Fibroblast of mammary gland (primary cell): ENCODE measurements around the gene SRBD1.

Experiments used
- DNase-seq: peaks from one replicate; pipeline ENCODE4 v3.0.0-alpha.2; 2010; ENCODE audit warnings: low read depth
- H3K4me3 ChIP-seq: 2 replicates; pipeline ENCODE4 v1.5.1; 2011; ENCODE audit warnings: low read depth, mild to moderate bottlenecking, low read length, moderate library complexity; ENCODE audit not compliant: control insufficient read depth
- TF ChIP-seq, protein P1 (sequence below): conservative IDR thresholded peaks from 2 replicates; pipeline ENCODE4 v1.5.1; 2011; ENCODE audit warnings: low read depth, low read length, inconsistent platforms; ENCODE audit not compliant: control insufficient read depth, insufficient read depth

The SRBD1 gene

GRCh38 chr2:45541450-45541849 is 69.6 kb downstream of the SRBD1 start:
- no peak overlapping the region for H3K4me3 ChIP-seq
- TF ChIP-seq, protein P1, sequence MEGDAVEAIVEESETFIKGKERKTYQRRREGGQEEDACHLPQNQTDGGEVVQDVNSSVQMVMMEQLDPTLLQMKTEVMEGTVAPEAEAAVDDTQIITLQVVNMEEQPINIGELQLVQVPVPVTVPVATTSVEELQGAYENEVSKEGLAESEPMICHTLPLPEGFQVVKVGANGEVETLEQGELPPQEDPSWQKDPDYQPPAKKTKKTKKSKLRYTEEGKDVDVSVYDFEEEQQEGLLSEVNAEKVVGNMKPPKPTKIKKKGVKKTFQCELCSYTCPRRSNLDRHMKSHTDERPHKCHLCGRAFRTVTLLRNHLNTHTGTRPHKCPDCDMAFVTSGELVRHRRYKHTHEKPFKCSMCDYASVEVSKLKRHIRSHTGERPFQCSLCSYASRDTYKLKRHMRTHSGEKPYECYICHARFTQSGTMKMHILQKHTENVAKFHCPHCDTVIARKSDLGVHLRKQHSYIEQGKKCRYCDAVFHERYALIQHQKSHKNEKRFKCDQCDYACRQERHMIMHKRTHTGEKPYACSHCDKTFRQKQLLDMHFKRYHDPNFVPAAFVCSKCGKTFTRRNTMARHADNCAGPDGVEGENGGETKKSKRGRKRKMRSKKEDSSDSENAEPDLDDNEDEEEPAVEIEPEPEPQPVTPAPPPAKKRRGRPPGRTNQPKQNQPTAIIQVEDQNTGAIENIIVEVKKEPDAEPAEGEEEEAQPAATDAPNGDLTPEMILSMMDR: no peak
- no peak for DNase-seq

DNA sequence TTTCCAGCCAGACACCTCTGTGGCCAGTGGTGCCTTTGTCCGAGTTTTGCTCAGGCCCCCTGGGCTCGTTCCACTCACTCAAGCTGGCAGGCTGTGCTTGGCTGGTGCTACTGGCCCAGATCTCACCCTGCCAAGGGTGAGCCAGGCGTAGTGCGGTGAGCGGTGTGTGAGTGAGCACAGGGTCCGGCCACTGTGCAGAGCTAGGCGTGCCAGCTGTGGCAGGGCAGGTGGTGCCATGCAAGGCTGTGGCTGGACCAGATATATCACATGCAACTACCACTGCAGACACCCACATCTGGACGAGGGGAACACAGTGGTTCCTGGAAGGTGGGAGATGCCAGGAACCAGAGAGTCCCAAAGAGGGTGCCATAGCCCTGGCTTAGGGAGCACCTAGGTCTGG is 70.1 kb downstream of the SRBD1 start:
- no peak for DNase-seq
- TF ChIP-seq, protein P1: no peak
- H3K4me3 ChIP-seq: no peak overlapping the region

GRCh38 chr2:45533771-45534170 is 77.3 kb downstream of the SRBD1 start:
- peak; percentile 19 for DNase-seq
- no peak overlapping the region for H3K4me3 ChIP-seq
- TF ChIP-seq, protein P1: no peak

DNA sequence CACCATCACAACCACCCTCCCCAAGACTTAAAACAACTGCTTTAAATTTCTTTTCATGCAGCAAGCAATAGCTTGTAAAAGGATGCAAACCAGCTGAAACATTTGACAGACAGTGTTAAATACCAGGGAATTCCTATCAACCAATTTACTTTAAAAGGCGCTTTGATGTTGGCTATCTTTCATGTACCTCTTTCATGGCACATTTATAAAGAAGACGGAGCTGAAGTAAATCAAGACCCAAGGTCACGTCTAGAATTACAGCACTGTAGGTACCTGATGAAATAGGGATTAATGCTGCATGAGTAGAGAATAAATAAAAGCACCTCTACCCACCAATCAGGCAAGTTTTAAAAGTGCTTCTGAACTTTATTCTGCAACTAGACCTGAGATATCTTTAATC is 78.9 kb downstream of the SRBD1 start:
- DNase-seq: no peak
- H3K4me3 ChIP-seq: no peak overlapping the region
- TF ChIP-seq, protein P1: no peak

DNA sequence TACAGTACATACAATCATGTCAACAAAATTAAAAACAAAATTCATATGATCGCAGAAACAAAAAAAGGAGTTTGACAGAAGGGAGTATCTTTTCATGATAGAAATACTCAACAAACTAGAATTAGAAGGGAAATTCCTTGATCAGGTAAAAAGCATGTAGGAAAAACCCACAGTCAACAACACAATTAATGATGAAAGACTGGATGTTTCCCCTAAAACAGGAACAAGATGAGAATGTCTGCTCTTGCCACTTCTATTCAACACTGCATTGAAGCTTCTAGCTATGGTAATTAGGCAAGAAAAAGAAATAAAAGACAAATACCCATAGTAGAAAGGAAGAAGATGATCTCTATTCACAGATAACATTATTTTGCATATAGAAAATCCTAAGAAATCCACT is 87.1 kb downstream of the SRBD1 start:
- TF ChIP-seq, protein P1: no peak
- no peak for DNase-seq
- H3K4me3 ChIP-seq: no peak overlapping the region

DNA sequence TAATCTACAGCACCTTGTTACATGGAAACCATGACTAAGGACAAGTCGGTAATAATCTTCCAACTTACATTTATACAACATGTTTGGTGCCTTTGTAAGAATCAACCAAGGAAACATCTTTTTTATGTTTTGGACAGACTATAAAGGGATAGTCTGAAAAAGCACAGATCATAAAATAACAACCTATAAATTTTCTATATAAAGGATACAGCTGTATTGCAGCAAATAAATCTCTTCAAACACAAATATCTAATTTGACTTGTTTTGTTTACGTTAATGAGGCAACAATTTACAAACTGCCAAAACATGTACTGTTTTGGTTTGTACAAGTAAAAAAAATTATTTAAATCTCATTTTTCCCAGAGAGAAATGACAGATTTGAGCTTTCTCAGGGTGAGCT is 92.5 kb downstream of the SRBD1 start:
- TF ChIP-seq, protein P1: no peak
- no peak for DNase-seq
- H3K4me3 ChIP-seq: no peak overlapping the region

- DNase-seq: no peak
- TF ChIP-seq, protein P1: no peak
Observed at GRCh38 chr2:45510701-45511420, 100.2 kb downstream of the SRBD1 start.

More at GRCh38 chr2:45510701-45511420, 100.2 kb downstream of the SRBD1 start:
- no peak overlapping the region for H3K4me3 ChIP-seq
